Kidney (tissue), 14 donors: ENCODE measurements around the gene BATF3. TPM values are rescaled to one million over a fixed set of nuclear protein-coding genes. Genes with fewer than 3 reads are reported as not detected.
A peak's percentile ranks its signal among the peaks of the same experiment; 100 is the strongest.

Source experiments
- DNase-seq, 5 donors: peaks; one replicate each; pipeline ENCODE4 v3.0.0-alpha.2; 2013 to 2020
- FAIRE-seq: peaks from 2 replicates; lab custom pipeline; 2012; peaks lifted over from hg19 to GRCh38; lab: Jason Lieb, UNC
- H3K27ac ChIP-seq, 2 donors: one replicate each; pipeline ENCODE4 v1.7.0; 2013; ENCODE audit warnings: low read depth in 2 of 2, low read length in 2 of 2, inconsistent platforms in 1 of 2
- H3K27me3 ChIP-seq: one replicate; pipeline ENCODE4 v1.7.1; 2013; ENCODE audit warnings: low read length, inconsistent platforms; ENCODE audit not compliant: control insufficient read depth, insufficient read depth
- H3K36me3 ChIP-seq, 3 donors: one replicate each; pipeline versions ENCODE4 v1.7.0 to v1.7.1; 2013; ENCODE audit warnings: low read length in 3 of 3, control low read depth in 1 of 3, inconsistent platforms in 1 of 3; ENCODE audit not compliant: insufficient read depth in 3 of 3, control insufficient read depth in 2 of 3
- H3K4me1 ChIP-seq, 3 donors: one replicate each; pipeline versions ENCODE4 v1.7.0 to v1.7.1; 2013; ENCODE audit warnings: low read length in 3 of 3, inconsistent platforms in 1 of 3, low read depth in 1 of 3; ENCODE audit not compliant: control insufficient read depth in 2 of 3, insufficient read depth in 2 of 3
- H3K4me3 ChIP-seq, 3 donors: one replicate each; pipeline versions ENCODE4 v1.7.0 to v1.8.1; 2013; ENCODE audit warnings: low read length in 3 of 3, control low read depth in 1 of 3, inconsistent platforms in 1 of 3
- H3K9ac ChIP-seq, 3 donors: one replicate each; pipeline versions ENCODE4 v1.7.0 to v1.7.1; 2013; ENCODE audit warnings: low read length in 3 of 3, control low read depth in 1 of 3, inconsistent platforms in 1 of 3
- H3K9me3 ChIP-seq, 3 donors: one replicate each; pipeline versions ENCODE4 v1.7.0 to v1.7.1; 2013; ENCODE audit warnings: low read length in 3 of 3, control low read depth in 1 of 3, inconsistent platforms in 1 of 3; ENCODE audit not compliant: control insufficient read depth in 2 of 3, insufficient read depth in 1 of 3
- intact Hi-C: fragments of 100-400 bp; cut with DNase I; formaldehyde crosslinking; loops from one replicate; pipeline ENCODE4 v1.11.1; 2022
- polyA plus RNA-seq: library from polyadenylated mRNA; stranded (reverse); fragments of 350-450 nt; fragmentation: Illumina TruSeq; extraction: RNeasy Lipid Tissue Mini Kit (QIAGEN cat#74804); gene quantifications from one replicate; pipeline ENCODE4 v1.2.3, GENCODE V29; 2014; ENCODE audit warnings: low read depth, low replicate concordance; ENCODE audit not compliant: insufficient read depth
- total RNA-seq: library from RNA; stranded (reverse); fragmentation: NEBNext Ultra II Directional; extraction: Animal tissue kit (Norgen Biotek cat#: 25700); gene quantifications from one replicate; pipeline ENCODE4 v1.2.1, GENCODE V29; 2021
- TF ChIP-seq, protein P1 (sequence below): IDR thresholded peaks from 3 replicates; pipeline ENCODE4 v1.5.1; 2012; ENCODE audit warnings: mild to moderate bottlenecking, moderate library complexity, borderline replicate concordance; ENCODE audit not compliant: insufficient read depth; ENCODE audit errors: extremely low read depth
- donor health status: control.
- donor health status: control.
- donor health status: control.
- donor health status: control.
- donor health status: control.
- donor health status: DM: yes; HTN: yes; CAD: no.
- donor health status: Normal renal cell carcinoma (clear cell type).

Gene BATF3
- total and polyA plus RNA-seq, 2 donors from 2014 or later: 3.3 to 6.5 TPM

DNA sequence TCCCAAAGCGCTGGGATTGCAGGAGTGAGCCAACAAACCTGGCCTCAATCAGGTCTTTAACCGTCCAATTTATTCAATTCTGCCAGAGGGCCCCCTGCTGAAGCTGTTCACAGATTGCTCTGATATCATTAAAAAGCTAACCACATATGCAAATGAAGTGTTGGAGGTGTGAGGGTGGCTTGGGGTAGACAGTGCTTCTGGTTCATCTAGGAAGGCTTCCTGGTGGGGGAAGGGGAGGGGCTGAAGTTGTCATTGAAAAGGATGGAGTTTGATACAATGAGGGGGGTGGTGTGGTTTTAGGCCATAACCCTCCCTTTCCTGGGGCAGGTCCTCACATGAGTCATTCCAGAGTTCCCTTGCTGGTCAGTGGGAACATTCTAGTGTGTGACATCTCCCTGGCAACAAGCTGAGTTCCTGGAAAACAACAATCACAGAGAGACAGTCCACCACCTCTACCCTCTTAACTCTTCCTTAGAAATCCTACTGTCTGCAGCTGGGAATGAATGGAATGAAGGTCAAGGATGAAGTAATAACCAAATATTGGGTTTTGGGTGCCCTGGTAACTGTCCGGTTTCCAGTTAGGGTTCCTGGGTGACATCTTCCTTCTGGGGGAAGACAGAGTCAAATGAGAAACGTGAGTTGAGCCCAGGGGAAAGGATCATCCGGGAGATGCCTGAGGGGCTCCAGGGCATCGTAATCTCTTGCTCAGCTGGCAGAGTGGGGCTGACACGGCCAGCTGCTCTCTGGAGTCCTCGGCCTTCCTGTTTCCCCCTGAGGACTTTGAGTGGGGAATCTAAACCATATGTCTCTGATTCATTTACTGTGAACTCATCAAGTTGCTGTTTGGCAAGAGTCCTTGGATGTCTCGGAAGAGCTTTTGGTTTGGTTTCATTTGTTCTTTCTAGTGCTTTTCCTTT, 32.2 kb downstream of the BATF3 start:
- DNase-seq (peak in 4 of 5 donors; percentile 37 to 86 (median 60)), FAIRE-seq (no peak)
- TF ChIP-seq, protein P1, sequence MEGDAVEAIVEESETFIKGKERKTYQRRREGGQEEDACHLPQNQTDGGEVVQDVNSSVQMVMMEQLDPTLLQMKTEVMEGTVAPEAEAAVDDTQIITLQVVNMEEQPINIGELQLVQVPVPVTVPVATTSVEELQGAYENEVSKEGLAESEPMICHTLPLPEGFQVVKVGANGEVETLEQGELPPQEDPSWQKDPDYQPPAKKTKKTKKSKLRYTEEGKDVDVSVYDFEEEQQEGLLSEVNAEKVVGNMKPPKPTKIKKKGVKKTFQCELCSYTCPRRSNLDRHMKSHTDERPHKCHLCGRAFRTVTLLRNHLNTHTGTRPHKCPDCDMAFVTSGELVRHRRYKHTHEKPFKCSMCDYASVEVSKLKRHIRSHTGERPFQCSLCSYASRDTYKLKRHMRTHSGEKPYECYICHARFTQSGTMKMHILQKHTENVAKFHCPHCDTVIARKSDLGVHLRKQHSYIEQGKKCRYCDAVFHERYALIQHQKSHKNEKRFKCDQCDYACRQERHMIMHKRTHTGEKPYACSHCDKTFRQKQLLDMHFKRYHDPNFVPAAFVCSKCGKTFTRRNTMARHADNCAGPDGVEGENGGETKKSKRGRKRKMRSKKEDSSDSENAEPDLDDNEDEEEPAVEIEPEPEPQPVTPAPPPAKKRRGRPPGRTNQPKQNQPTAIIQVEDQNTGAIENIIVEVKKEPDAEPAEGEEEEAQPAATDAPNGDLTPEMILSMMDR: no peak
- H3K9ac ChIP-seq: no peak overlapping the region
- H3K36me3 ChIP-seq: no peaks in the 10 kb centered on the region
- intact Hi-C loops: no loop called here
- H3K4me3 ChIP-seq: no peak overlapping the region
- peaks cover 0 to 10% (median 3%) of the 10 kb centered on the region in 3 donors for H3K4me1 ChIP-seq
- no peaks in the 10 kb centered on the region for H3K27me3 ChIP-seq
- H3K9me3 ChIP-seq: no peaks in the 10 kb centered on the region
- peak overlapping the region; percentile 80 to 89 for H3K27ac ChIP-seq

GRCh38 chr1:212666116-212666775, 33.4 kb downstream of the BATF3 start:
- TF ChIP-seq, protein P1: no peak
- FAIRE-seq (no peak), DNase-seq (peak in 1 of 5 donors; percentile 33)
- Histone ChIP-seq H3K4me3 (no peak overlapping the region), H3K27ac (no peak overlapping the region), H3K27me3 (no peaks in the 10 kb centered on the region), H3K36me3 (no peaks in the 10 kb centered on the region), H3K9me3 (no peaks in the 10 kb centered on the region), H3K9ac (no peak overlapping the region), H3K4me1 (peaks cover 0 to 10% (median 3%) of the 10 kb centered on the region in 3 donors)
- intact Hi-C loops: no loop called here

DNA sequence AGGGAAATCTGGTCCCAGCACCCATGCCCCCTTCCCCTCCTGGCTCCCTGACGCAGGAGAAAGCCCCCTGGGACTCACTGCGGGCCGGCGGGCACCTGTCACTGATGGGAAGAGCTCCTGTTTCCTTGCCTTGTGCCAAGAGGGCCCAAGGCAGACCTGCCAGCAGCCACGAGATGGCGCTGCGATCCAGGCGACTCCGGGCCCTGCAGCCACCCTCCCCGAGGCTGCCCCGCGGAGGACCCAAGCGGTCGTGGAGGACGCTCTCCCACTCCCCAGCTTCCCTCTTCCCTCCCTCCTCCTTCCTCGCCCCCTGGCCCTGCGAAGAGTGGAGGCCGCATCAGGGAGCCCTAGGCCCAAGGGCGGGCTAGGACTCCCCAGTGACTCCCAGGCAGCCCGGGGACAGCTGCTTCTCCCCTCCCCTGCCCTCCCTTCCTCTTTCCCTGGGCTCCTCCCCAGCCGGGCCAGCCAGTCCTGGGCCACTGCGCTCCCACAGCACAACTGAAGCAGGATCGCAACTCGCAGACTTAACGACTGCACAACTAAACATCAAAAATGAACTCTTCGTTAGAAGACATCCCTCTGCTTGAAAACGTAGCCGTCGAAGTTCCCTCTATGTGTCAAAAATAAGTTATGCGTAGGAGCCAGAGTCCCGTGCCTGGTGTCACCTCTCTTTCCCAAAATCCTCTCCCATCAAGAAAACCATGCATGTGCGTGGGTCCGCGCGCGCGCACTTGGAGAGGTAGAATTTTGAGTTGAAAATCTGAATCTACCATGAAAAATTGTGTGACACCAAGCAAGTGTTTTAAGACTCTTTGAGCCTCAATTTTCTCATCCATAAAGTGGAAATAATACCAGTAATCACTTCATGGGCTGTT, 34.2 kb downstream of the BATF3 start:
- TF ChIP-seq, protein P1: peak; percentile 90
- intact Hi-C loops: no loop called here
- FAIRE-seq (no peak), DNase-seq (peak; percentile 89 to 93 (median 91))
- peak overlapping the region in 2 of 3 donors; percentile 36 to 64 for H3K9ac ChIP-seq
- H3K27me3 ChIP-seq: no peaks in the 10 kb centered on the region
- H3K4me1 ChIP-seq: peaks cover 0 to 10% (median 3%) of the 10 kb centered on the region in 3 donors
- peak overlapping the region; percentile 56 to 72 (median 57) for H3K4me3 ChIP-seq
- no peaks in the 10 kb centered on the region for H3K36me3 ChIP-seq
- peak overlapping the region; percentile 27 to 47 for H3K27ac ChIP-seq
- H3K9me3 ChIP-seq: no peaks in the 10 kb centered on the region
